Suprapubic skin (tissue), 4 donors: Measurements from ENCODE around the gene SUCLA2. TPM values are rescaled to one million over a fixed set of nuclear protein-coding genes. Genes with fewer than 3 reads are reported as not detected.

Experiments
- DNase-seq, 2 donors: peaks; one replicate each; pipeline ENCODE4 v3.0.0-alpha.2; 2019; ENCODE audit warnings: low spot score in 2 of 2
- H3K27ac ChIP-seq: fragments of 200-600 bp; sonication (generic); one replicate; pipeline ENCODE4 v1.5.1; 2019
- H3K27me3 ChIP-seq: fragments of 200-600 bp; sonication (generic); one replicate; pipeline ENCODE4 v1.5.1; 2019
- H3K36me3 ChIP-seq: fragments of 200-600 bp; sonication (generic); one replicate; pipeline ENCODE4 v1.5.1; 2019
- H3K4me1 ChIP-seq: fragments of 200-600 bp; sonication (generic); one replicate; pipeline ENCODE4 v1.5.1; 2019
- H3K4me3 ChIP-seq: fragments of 200-600 bp; sonication (generic); one replicate; pipeline ENCODE4 v1.5.1; 2019; ENCODE audit warnings: mild to moderate bottlenecking
- H3K9me3 ChIP-seq: fragments of 200-600 bp; sonication (generic); one replicate; pipeline ENCODE4 v1.5.1; 2019
- CTCF ChIP-seq, 2 donors: fragments of 200-600 bp in 1 of 2; fragments of 450-650 bp in 1 of 2; sonication (generic) in 1 of 2; IDR thresholded peaks; one replicate each; pipeline ENCODE4 v1.5.1; 2016 to 2019; ENCODE audit warnings: antibody characterized with exemption in 2 of 2, mild to moderate bottlenecking in 1 of 2, moderate library complexity in 1 of 2
- EP300 ChIP-seq: sonication (generic); formaldehyde crosslinking; IDR thresholded peaks from one replicate; pipeline ENCODE4 v1.6.1; 2017; ENCODE audit warnings: antibody characterized with exemption
- POLR2A ChIP-seq, 2 donors: fragments of 450-650 bp; IDR thresholded peaks; one replicate each; pipeline ENCODE4 v1.6.1; 2017; ENCODE audit warnings: antibody characterized with exemption in 2 of 2, mild to moderate bottlenecking in 2 of 2, moderate library complexity in 2 of 2
- POLR2AphosphoS5 ChIP-seq, 3 donors: sonication (generic); formaldehyde crosslinking; IDR thresholded peaks; one replicate each; pipeline ENCODE4 v1.6.1; 2017; ENCODE audit warnings: antibody characterized with exemption in 3 of 3
- WGBS: methylation state at CpG from one replicate; pipeline ENCODE4 v1.1.5; 2018; 5-methylcytosine and 5-hydroxymethylcytosine counted together
- total RNA-seq, 4 donors: library from RNA; depleted of rRNA; stranded (reverse); fragments of >200 nt; gene quantifications; one replicate each; pipeline ENCODE4 v1.1.0, GENCODE V29; 2016

The SUCLA2 gene
- total RNA-seq = 10 to 100 TPM; 26.1 to 49.6 (median 38.0) TPM

- Histone ChIP-seq H3K4me1 (peaks cover 27% of the 10 kb centered on the region), H3K36me3 (no peaks in the 10 kb centered on the region), H3K27me3 (no peaks in the 10 kb centered on the region), H3K4me3 (peak within 1 kb of the TSS; percentile 98), H3K9me3 (no peaks in the 10 kb centered on the region), H3K27ac (peak within 1 kb of the TSS; percentile 87)
- 1% methylated on average over 20 of the region's 52 CpGs for WGBS
- TF ChIP-seq POLR2A (IDR thresholded peaks at IDR 0.05) (peak in 1 of 2 donors; percentile 58), EP300 (no peak), CTCF (IDR thresholded peaks at IDR 0.05) (no peak), POLR2AphosphoS5 (IDR thresholded peaks at IDR 0.05) (no peak)
- peak; percentile 85 to 91 for DNase-seq
These were observed at the start of gene SUCLA2 for GRCh38 chr13:48001114-48001881. SUCLA2 (minus strand) TSS chr13:48001273; CDS start chr13:48001269, 4 bp downstream.

GRCh38 chr13:48050550-48050949 is 49.5 kb upstream of the SUCLA2 start:
- Histone ChIP-seq H3K36me3 (peaks cover 66% of the 10 kb centered on the region), H3K27ac (no peak overlapping the region), H3K4me1 (no peaks in the 10 kb centered on the region), H3K27me3 (no peaks in the 10 kb centered on the region), H3K9me3 (no peaks in the 10 kb centered on the region), H3K4me3 (no peak overlapping the region)
- no peak for DNase-seq
- 86% methylated on average over 3 of the region's 3 CpGs for WGBS
- TF ChIP-seq POLR2AphosphoS5 (IDR thresholded peaks at IDR 0.05) = no peak
- TF ChIP-seq EP300 = no peak
- TF ChIP-seq CTCF (IDR thresholded peaks at IDR 0.05) = no peak
- TF ChIP-seq POLR2A (IDR thresholded peaks at IDR 0.05) = no peak

- no peak overlapping the region for H3K4me3 ChIP-seq
- H3K27me3 ChIP-seq = no peaks in the 10 kb centered on the region
- no peak overlapping the region for H3K27ac ChIP-seq
- H3K4me1 ChIP-seq = no peaks in the 10 kb centered on the region
- TF ChIP-seq POLR2A (IDR thresholded peaks at IDR 0.05) (no peak), CTCF (IDR thresholded peaks at IDR 0.05) (no peak), EP300 (no peak), POLR2AphosphoS5 (IDR thresholded peaks at IDR 0.05) (no peak)
- no peak for DNase-seq
- H3K36me3 ChIP-seq = peaks cover 25% of the 10 kb centered on the region
- no peaks in the 10 kb centered on the region for H3K9me3 ChIP-seq
These were observed 42.9 kb upstream of the SUCLA2 start for GRCh38 chr13:48043789-48044503.

GRCh38 chr13:48042894-48043293 is 41.8 kb upstream of the SUCLA2 start:
- 94% methylated on average over 2 of the region's 2 CpGs for WGBS
- H3K9me3 ChIP-seq = no peaks in the 10 kb centered on the region
- no peak for TF ChIP-seq POLR2A (IDR thresholded peaks at IDR 0.05)
- no peak for TF ChIP-seq EP300
- no peak for TF ChIP-seq CTCF (IDR thresholded peaks at IDR 0.05)
- TF ChIP-seq POLR2AphosphoS5 (IDR thresholded peaks at IDR 0.05) = no peak
- H3K36me3 ChIP-seq = peaks cover 20% of the 10 kb centered on the region
- peaks cover 8% of the 10 kb centered on the region for H3K4me1 ChIP-seq
- no peak for DNase-seq
- no peaks in the 10 kb centered on the region for H3K27me3 ChIP-seq
- no peak overlapping the region for H3K27ac ChIP-seq
- no peak overlapping the region for H3K4me3 ChIP-seq

- H3K27me3 ChIP-seq = no peaks in the 10 kb centered on the region
- no peak overlapping the region for H3K27ac ChIP-seq
- H3K4me1 ChIP-seq = peaks cover 16% of the 10 kb centered on the region
- WGBS = 87% methylated on average over 1 of the region's 1 CpG
- no peak for DNase-seq
- TF ChIP-seq POLR2A (IDR thresholded peaks at IDR 0.05) (no peak), POLR2AphosphoS5 (IDR thresholded peaks at IDR 0.05) (no peak), CTCF (IDR thresholded peaks at IDR 0.05) (no peak), EP300 (no peak)
- H3K9me3 ChIP-seq = no peaks in the 10 kb centered on the region
- no peak overlapping the region for H3K4me3 ChIP-seq
- H3K36me3 ChIP-seq = peaks cover 12% of the 10 kb centered on the region
These were observed 39.8 kb upstream of the SUCLA2 start for GRCh38 chr13:48040896-48041295.
